HT1080 (cell line): Measurements from ENCODE around the gene STRADA. TPM values are rescaled to one million over a fixed set of nuclear protein-coding genes. Genes with fewer than 3 reads are reported as not detected.

Experiments used
- DNase-seq: peaks from one replicate; pipeline ENCODE4 v3.0.0-alpha.2; 2015; ENCODE audit warnings: low read depth
- total RNA-seq: library from RNA; depleted of rRNA; stranded (reverse); fragments of >200 nt; shearing (Covaris generic); gene quantifications from 2 replicates; pipeline ENCODE4 v1.2.3, GENCODE V29; 2014; rRNA removed

The STRADA gene
- total RNA-seq, 1 experiment from 2014 or later: 13.2 TPM

DNA sequence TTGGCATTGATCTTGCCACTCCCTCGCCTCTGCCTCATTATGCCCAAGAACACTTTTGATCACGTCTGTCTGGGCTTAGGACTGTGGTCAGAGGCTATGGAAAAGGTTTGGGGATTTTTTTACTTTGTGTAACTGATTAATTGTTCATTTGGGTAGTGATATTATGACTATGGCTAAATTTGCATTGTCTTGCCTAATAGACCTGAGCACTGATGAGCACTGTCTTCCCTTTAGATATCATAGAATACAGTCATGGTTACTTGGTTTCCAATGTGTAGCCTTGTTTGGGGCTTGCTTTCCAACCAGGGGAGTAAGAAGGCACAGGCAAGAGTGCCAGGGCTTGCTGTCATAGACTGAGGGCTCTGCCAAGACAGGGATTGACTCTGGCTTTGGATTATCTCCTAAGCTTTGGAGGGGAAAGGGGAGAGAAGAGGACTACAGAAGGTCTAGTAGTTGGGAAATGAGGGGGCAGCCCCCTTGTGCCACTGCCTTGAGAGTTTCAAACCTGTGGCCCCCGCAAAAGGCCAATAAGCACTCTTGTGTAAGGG is 55.4 kb downstream of the STRADA start:
- no peak for DNase-seq

DNA sequence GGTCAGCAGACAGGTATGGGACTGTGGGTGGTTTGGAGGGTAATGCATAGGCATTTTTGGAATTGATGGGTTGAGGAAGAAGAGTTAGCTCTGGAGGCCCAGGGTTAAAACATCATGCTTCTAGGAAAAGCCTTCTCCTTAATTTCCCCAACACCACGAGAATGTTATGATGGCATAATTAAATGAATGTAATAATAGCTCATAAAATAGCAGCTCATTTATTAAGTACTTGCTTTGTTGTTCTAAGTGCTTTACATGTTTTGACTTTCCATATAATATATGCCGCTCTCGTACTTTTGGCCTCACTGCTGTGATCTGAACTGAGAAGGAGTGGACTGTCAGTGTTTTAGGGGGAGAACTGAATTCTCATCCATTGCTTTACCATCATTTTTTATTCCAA is 56.0 kb downstream of the STRADA start:
- DNase-seq: no peak

- DNase-seq: no peak
Observed at GRCh38 chr17:63685041-63685440, 56.6 kb downstream of the STRADA start.

DNA sequence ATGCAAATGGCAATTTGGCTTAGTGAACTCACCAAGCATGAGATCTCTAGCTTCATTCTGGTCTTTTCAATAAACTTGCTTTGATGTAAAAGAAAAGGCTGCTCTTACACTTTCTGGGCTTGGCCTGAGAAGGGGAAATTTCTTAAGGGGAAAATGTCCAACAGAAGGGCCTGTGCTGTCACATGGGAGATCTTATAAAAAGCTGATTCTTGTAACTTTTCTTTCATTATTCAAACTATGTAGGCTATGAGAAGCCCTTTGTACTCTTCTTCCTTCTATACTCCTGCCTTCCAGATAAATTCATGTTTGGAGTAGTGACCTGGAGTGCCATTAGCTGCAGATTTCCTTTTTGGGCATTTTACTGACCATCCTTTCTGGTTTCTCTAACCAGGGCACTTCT is 58.6 kb downstream of the STRADA start:
- DNase-seq: no peak

DNA sequence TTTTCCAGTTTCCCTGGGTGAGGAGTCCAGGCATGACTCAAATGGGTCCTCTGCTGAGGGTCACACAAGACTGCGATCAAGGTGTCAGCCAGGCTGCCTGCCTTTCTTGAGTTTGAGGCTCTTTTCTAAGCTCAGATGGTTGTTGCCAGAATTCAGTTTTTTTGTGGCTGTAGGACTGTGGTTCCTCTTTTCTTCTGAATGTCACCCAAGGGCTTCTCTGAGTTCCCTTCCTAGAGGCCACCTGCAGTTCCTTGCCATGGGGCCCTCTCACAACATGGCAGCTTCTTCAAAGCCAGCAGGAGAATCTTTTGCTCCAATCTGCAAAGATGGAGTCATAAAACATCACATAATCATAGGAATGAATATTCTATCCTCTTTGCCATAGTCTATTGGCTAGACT is 59.2 kb downstream of the STRADA start:
- DNase-seq: no peak

- no peak for DNase-seq
Observed at GRCh38 chr17:63681530-63681929, 60.1 kb downstream of the STRADA start.

- no peak for DNase-seq
Observed at GRCh38 chr17:63680700-63681099, 60.9 kb downstream of the STRADA start.

DNA sequence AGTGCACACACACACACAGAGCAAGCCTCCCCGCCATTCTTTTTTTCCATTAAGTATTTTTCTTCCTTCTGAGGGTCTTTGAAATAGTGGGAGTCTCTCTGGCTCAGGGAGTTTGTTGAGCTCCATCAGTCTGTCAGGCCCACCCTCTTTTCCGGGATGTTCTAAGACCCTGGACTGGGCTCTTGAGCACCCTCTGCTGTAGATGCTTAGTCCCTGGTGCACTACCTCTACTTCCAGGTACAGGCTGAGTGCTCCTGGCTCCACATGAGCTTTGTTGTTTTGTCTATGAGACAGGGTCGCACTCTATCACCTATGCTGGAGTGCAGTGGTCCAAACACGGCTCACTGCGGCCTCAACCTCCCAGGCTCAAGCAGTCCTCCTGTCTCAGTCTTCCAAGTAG is 62.4 kb downstream of the STRADA start:
- no peak for DNase-seq

DNA sequence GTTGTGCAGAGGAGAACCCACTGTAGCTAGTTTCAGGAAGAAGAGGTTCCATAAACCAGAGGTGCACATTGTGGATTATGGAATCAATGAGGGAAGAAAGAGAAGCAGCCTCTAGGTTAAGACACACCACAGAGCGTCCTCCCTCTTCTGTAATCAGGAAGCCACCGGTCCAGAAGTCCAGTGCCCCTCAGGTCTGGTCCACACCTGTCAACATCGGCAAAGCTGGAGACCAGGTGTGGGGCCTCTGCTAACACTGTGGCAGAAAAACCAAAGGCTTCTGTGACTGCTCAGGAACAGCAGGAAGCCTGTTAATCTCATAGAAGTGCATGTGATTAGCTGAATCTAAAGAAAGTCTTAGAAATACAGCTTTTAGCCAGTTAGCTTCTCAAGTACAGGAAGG is 65.0 kb downstream of the STRADA start:
- DNase-seq: no peak

GRCh38 chr17:63675607-63676546 is 65.7 kb downstream of the STRADA start:
- peak; percentile 81 for DNase-seq

- DNase-seq: peak; percentile 39
Observed at GRCh38 chr17:63675231-63675606, 66.4 kb downstream of the STRADA start.

DNA sequence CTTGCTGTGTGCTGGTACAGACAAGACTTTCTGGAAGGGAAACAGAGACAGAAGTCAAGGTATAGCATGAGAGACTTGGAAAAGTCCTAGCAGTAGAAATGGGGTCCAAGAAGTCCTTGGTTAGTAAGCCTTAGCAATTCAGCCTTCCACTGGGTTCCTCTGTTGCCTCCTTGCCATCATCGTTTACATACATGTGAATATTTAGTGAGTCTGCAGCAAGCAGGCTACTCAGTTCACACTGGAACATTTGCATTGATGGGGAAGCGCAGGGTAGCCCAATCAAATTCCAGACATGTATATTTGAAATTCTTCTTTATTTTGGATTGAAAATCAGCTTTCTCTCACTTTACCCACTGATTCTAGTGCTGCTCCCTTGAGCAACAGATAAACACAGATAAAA is 68.7 kb downstream of the STRADA start:
- no peak for DNase-seq

DNA sequence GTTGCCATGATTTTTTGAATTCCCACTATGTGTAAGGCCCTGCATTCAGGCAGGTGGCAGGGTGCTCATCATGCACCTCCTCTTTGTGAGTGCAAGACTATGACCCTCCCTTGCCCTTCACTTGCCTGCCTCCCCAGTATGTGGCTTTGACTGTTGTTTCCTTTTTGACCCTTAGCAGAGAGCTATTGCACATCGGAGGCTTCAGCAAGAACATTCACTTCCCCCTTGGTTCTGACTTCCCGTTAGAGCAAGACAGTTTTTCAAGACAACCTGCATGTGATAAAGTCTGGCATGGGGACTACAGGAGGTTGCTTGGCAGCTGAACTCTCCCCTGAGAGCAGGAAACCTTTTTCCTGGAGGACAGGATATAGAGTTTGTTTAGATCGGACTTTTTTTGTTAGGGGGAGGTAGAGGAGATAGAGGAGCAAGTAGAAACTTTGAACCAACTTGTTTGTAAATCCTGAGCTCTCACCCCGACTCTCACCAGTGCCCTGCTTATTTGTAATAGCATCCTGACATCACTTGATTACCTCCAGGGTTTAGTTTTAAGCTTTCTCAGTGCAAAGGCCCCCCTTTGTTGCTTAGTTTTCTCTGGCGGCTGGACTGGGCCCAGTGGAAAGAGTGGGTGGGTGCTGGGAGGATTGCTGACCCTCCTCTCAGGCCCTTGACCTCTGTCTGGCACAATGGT is 75.9 kb downstream of the STRADA start:
- DNase-seq: no peak

DNA sequence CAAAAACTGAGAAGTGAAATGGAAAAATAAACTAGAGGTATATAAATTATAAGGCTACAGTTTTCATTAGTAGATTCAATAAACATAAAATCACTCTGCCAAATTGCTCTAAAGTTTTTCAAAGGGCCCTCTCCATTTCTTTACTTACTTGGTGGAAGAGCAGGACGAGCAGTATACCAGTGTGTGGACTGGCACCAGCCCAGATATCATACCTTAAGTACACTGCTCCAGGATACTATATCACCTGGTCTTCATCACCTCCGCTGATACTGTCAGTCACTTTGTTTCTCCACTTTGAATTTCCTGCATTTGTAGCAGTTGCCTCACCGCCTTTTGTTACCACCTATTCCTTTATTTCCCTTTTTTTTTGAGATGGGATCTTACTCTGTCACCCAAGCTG is 81.7 kb downstream of the STRADA start:
- no peak for DNase-seq

DNA sequence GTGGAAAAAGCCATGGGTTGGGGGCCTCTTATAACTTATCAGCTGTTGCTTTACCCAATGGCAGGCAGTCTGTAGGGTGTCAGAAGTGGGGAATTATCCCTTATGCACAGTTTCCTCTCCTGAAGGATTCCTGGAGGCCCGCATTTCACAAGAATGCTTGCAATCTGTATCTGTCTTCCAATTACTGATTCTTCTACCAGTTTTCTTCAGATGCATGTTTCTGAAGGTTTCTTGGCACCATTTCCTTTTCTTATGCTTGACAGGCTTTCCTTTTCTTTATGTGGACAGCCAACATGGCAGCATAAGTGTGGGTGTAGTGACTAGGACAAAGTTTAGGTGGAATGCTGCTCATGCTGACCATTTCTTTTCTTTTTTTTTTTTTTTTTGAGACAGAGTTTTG is 83.2 kb downstream of the STRADA start:
- no peak for DNase-seq

DNA sequence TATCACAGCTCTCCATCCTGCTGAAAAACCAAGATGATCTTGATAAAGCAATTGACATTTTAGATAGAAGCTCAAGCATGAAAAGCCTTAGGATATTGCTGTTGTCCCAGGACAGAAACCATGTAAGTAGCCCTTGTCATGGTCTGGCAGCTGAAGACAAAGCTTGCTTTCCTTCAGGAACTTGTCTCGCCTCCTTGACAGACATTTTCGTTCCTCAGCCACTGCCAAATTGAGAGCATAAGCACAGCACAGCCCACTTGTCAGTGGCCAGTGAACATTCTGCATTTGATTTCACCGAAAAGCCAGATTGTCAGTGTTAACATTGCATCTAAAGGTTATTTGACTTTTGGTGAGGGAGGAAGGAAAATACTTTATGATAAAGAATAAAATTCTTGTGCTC is 83.8 kb downstream of the STRADA start:
- DNase-seq: no peak

DNA sequence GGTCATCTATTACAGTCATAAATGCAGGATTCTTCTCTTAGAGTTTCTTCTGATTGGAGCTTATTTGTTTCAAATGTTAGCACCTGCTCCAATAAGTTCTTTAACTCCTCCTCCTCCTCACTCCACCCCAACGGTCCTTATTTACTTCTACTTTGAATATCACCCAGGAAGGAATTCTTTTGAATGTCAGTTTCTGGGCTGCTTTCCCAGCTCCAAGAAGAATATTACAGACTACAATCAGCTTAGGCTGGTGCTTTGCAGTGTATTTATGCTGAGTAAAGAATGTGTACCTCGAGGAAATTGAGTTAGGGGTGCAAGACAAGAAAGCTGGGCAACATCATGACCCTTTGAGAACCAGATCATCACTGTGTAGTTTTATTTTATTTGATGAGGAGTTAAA is 88.5 kb downstream of the STRADA start:
- no peak for DNase-seq

Other genes with a start within 250 kb of the STRADA start
- not detected in 2 replicates for gene KCNH6, start 218.4 kb downstream of the STRADA start, total RNA-seq
- gene DCAF7, start 191.3 kb downstream of the STRADA start, total RNA-seq: 28.0 and 37.1 TPM in 2 replicates
- 32.6 and 35.0 TPM in 2 replicates for gene TACO1, start 140.9 kb downstream of the STRADA start, total RNA-seq
- 26.0 and 33.1 TPM in 2 replicates for gene MAP3K3, start 119.4 kb downstream of the STRADA start, total RNA-seq
- 15.9 and 20.7 TPM in 2 replicates for gene LIMD2, start 41.7 kb downstream of the STRADA start, total RNA-seq
- 52.1 and 78.0 TPM in 2 replicates for gene CCDC47, start 31.8 kb upstream of the STRADA start, total RNA-seq
- gene DDX42, start 32.4 kb upstream of the STRADA start, total RNA-seq: 36.9 and 44.9 TPM in 2 replicates
- 79.2 and 110 TPM in 2 replicates for gene PSMC5, start 85.6 kb upstream of the STRADA start, total RNA-seq
- 142 and 158 TPM in 2 replicates for gene FTSJ3, start 85.9 kb upstream of the STRADA start, total RNA-seq
- gene SMARCD2, start 100.9 kb upstream of the STRADA start, total RNA-seq: 99.5 and 106 TPM in 2 replicates
- not detected in 2 replicates for gene CSH2, start 131.9 kb upstream of the STRADA start, total RNA-seq
- gene GH2, start 140.1 kb upstream of the STRADA start, total RNA-seq: not detected in 2 replicates
- not detected in 2 replicates for gene CSH1, start 154.8 kb upstream of the STRADA start, total RNA-seq
- not detected in 2 replicates for gene CSHL1, start 169.5 kb upstream of the STRADA start, total RNA-seq
- not detected in 2 replicates for gene GH1, start 177.0 kb upstream of the STRADA start, total RNA-seq
- 0.10 and 0.33 TPM in 2 replicates for gene CD79B, start 190.5 kb upstream of the STRADA start, total RNA-seq
- gene SCN4A, start 231.1 kb upstream of the STRADA start, total RNA-seq: not detected in 2 replicates